ENCODE data around the gene CBX1.
"Not testable (repeated sequence)": the region's sequence is repeated elsewhere in the genome, so short reads cannot be mapped to it uniquely, and the experiment has no call there.

Gene CBX1

DNA sequence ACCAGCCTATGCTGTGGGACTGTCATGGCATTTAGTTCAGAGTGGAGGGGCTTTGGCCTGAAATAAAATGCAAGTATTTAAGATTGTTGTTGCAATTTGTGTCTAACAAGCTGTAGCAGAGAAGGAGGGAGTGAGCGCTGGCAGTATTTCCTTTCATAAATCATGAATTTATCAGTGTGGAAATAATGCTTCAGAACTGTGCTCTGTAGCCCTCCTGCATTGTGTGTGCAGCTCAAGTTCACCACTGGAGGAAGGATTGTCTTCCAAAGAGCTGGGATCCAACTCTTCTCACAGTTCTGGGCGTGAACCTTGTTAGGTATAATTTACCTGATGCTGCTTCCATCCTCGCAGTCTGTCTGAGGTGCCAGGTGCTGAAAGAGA lies 21.4 kb upstream of the CBX1 start:
- no peak for DNase-seq

DNA sequence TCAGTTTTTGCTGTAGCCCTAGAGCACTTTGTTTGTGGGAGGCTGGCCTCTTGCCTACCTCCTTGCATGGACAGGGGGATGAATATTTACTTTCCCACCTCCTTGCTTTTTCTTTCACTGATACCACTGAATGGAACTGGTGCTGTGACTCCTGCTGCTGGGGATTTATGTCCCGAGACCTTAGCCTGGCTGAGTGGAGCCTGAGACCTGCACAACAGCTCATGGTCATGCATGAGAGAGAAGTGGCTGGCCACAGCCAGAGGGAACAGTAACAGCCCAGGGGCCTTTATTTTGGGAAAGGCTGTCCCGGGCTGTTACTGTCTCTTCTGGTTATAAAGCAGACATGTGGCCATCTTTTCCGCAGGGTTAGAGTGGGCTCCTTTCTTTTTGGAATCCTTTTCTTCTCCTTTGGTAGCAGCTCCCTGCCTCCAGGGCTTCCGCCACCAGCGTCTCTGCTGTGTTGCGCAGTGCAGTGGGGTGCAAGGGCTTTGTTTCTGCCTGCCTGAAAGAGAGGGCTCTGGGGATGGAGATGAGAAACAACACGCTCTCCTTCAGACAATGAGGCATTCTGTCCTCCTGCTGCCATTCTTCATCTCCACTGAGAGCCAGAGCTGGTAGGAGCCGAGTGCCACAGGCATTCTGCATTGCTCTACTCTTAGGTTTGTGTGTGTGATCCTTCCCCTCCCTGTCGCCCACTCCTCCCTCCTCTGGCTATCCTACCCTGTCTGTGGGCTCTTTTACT lies 20.8 kb upstream of the CBX1 start:
- no peak for DNase-seq

DNA sequence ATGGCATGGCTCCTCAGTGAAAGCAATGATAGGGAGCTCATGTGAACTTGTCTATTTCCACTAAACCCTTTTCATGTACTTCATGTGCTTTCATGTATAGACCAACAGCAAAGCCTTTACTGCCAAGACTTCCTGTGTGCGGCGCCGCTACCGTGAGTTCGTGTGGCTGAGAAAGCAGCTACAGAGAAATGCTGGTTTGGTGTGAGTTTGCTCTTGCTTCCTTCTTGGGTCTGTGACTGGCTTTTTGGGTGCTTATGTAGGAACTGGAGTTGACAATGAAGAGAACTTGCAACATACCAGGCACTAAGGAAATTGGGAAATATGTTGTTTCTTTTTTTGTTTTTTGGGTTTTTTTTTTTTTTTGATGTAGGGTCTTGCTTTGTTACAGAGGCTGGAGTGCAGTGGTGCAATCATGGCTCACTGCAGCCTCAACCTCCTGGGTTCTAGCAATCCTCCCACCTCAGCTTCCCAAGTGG lies 12.0 kb upstream of the CBX1 start:
- DNase-seq = peak; percentile 45

DNA sequence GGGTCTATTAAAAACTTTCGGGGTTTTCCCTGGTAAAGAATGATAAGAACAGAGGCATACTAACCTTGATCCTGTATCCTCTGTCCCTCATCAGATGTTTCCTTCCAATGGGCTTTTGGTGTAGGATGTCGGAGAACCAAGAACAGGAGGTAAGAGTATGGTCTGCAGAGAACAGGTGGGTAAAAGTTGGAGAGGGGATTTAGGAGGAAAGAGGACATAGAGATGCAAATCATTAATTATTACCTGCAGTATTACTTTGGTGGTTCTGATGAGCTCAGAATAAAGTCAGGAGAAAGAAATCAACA lies 10.6 kb upstream of the CBX1 start:
- no peak for DNase-seq

DNA sequence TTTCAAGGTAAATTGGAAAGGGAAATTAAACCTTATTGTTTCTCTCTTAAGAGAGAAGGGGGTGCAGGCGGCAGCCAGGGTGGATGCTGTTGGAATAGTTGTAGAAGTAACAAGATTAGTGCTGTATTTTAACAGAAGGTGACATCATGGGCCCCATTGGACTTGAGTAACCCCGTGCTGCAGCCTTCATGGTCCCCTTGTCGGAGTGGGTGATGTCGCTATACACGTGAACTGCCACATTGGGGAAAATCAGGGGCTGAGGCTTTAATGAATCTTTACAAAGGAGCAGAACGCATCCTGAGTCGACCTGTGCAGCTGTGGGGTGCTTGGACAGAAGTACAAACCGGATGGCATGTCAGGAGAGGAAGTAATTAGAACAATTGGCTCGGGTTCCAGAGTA lies 9.5 kb upstream of the CBX1 start:
- no peak for DNase-seq

DNA sequence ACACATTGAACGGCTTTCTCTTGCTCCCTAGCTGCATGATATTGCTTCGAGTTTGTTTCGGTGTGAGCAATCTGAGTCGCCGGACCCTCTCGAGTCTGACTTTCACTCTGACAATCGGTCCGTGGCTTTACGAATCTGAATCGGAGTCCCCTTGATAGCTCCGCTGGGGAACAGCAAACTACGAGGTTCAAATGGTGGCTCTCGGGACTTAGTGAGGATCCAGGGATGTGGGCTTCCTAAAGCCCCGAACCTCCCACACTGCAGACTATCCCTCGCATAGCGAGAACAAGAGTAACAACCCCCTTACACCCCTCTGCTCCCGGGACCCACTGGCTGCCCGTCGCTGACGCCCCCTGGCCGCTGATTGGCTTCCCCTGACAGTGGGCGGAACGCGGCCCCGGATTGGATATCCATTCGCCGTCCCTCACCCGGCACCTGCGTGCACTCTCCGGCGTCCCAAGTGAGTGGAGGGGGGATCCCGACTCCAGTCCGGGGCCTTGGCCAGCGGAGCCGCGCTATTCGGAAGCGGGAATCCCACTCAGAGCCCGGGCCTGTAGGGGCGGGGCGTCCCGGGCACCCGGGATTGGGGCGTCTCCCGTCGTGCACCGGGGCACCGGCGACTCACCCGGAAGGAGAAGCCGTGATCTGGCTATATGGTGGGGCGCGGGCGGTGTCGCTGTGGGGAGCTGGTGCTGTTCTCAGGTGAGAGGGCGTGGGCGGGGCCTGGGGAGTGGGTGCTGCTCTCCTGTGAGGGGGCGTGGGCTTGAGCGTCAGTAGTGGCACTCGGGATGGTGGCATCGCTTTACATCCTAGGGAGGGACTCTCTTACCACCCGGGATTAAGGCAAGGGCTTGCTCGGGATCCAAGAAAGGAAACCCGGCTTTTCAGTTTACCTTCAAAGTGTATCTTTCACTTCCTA lies 6.1 kb upstream of the CBX1 start, which contains the start of gene SNX11:
SNX11 (plus strand) TSS at position 630 of the 919 bp plus-strand sequence. CDS start 4,278 bp downstream, outside the sequence.
- DNase-seq = peak; percentile 90

DNA sequence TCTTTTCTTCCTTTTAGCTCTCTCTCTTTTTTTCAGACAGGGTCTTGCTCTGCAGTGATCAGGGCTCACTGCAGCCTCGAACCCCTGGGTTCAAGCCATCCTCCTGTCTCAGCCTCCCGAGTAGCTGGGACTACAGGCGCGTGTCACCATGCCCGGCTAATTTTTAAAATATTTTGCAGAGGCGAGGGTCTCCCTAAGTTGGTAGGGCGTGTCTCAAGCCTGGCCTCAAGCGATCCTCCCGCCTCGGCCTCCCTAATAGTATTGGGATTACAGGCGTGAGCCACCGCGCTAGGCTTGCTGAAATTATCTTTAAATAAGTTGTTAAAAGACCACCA lies 5.5 kb upstream of the CBX1 start:
- no peak for DNase-seq

DNA sequence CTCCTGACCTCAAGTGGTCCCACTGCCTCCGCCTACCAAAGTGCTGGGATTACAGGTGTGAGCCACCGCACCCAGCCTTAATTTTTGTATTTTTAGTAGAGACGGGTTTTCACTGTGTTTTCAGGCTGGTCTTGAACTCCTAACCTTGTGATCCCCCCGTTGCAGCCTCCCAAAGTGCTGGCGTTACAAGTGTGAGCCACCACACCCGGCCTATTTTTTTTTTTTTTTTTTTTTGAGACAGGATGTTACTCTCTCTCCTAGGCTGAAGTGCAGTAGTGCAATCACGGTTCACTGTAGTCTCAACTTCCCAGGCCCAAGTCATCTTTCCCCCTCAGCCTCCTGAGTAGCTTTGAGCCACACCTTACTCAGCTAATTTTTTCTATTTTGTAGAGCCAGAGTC lies 3.2 kb upstream of the CBX1 start:
- DNase-seq = no peak

DNA sequence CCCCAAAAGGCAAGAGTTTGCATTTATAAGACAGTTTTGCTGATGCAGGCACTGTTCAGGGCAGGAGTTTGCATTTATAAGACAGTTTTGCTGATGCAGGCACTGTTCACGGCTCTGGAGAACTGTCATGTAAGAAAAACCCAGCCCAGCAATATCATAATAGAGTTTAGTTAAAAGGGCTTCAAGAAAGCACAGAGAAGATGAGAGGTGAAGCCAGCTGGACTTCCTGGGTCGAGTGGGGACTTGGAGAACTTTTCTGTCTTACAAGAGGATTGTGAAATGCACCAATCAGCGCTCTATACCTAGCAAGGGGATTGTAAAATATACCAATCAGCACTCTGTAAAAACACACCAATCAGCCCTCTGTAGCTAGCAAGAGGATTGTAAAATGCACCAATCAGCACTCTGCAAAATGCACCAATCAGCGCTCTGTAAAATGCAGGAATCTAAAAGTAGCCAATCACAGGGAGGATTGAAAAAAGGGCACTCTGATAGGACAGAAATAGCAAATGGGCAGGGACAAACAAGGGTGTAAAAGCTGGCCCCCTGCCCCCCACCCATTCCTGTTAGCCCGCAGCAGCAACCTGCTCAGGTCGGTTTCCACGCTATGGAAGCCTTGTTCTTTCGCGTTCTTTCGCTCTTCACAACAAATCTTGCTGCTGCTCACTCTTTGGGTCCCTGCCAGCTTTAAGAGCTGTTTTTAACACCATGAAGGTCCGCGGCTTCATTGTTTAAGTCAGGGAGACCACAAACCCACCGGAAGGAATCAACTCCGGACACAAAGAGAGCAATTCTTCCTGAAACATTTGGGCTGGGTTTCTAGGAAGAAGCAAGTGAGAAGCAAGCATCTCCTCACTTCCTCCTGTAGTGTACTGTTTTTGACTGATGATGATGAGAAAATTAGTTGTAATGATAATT lies 1.8 kb upstream of the CBX1 start:
- peak; percentile 12 for DNase-seq

DNA sequence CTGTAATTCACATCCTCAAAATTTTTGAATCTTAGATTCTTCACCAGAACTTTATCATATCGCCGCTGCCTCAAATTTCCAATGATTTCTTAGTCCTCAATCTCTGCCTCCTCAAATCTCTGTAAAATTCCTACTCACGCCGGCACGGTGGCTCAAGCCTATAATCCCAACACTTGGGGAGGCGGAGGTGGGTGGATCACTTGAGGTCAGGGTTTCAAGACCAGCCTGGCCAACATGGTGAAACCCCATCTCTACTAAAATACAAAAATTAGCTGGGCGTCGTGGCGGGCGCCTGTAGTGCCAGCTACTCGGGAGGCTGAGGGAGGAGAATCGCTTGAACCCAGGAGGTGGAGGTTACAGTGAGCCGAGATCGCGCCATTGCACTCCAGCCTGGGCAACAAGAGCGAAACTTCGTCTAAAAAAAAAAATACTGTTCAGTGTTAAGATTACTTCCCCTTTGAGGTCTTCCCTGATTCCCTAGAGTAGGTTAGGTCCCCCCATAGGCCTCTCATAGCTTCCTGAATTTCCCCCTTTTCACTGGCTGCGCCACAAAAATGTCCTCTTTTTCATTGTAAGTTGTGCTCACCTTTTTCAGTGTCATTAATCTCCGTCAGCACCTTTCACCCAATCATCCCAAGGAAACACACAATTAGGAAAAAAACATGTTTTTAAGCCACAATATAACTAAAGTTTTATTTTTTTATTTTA lies 919 bp upstream of the CBX1 start:
- DNase-seq = no peak

DNA sequence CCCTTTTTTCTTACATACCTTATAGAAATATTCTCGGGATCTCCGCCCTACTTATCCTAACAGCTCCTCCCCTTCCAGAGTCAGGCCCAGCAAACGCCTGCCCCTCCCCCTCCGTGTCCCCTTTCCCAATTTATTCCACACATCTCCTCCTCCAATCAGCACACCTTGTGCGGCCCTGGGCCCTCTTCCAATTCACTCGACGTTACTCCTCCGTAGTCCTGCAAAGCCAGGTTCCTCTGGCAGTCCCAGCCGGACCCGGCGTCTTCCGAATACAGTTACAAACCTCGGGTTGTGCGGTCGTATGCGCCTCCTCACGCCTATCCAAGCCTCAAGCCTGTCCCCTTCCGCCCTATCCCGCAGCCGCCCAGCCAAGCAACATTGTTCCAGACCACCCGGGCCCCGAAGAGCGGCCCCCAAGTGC lies 677 bp downstream of the CBX1 start:
- DNase-seq = no peak

DNA sequence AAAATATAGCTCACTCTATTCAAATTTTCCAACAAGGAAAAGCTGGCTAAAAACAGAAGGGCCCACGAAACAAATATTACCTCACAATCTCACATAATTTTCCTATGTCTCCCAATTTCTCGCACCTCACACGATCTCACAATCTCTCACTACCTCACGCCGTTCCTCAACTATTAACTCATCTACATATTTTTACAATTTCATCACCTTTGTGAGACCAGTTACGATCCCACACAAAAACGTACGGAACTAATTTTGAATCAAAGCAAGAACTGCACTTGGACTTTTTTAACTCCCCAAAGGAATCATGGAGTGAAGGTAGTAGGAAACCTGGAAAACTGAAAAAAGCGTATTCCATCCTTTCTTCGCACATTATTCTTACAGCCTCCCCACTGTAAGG lies 1.1 kb downstream of the CBX1 start:
- no peak for DNase-seq

DNA sequence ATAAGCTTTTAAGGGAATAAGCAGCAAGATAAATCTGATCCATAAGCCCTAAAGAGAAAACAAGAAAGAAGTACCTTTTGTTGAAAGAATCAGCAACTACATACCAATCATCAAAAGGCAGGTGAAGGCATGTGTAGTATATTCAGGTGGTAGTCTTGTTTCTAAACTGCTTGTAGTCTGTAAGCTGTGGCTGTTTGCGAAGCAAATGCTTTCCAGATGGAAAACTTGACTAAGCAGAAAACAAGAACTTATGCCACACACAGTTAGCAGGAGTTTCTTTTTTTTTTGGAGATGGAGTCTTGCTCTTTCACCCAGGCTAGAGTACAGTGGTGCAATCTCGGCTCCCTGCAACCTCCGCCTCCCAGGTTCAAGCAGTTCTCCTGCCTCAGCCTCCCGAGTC lies 5.7 kb downstream of the CBX1 start:
- DNase-seq = no peak

DNA sequence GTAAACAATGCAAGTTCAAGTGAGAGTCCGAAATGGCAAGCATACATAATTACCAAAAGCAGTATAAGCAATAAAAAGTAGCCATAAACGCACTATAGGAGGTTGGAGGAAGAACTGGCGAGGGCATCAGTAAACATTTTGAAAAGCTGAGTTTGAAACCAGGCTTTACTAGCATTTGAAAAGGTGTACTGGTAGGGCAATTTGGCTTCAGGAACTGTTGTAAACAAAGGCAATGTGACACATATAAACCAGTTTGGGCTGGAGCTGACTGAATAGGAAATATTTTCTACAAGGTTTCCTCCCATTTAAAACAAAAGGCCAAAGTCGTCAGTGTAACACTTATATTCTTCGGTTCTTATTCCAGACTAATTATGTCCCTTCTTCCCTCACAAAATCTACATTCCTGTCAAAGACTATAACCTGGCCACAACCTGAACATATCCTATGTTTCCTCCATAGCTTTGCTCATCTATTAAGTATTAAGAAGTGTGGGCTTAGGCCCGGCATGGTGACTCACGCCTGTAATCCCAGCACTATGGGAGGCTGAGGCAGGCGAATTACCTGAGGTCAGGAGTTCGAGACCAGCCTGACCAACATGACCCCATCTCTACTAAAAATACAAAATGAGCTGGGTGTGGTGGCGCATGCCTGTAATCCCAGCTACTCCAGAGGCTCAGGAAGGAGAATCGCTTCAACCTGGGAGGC lies 7.8 kb downstream of the CBX1 start:
- no peak for DNase-seq

DNA sequence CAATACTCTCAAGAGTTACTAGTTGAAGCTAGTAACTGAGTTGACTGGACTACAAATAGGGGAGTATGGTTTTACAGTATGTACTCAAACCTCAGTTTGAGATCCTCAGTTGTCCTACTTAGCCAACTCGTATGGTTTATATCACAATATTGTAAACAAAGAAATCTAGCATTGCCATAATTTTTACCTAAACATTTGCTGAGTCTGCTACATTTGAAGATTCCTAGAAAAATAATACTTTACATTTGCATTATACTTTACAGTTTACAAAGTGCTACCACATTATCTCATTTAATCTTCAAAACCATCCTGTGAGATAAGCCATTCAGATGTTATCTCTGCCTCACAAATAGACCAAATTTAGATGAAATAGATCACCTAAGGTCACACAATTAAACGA lies 16.3 kb downstream of the CBX1 start:
- DNase-seq = no peak

DNA sequence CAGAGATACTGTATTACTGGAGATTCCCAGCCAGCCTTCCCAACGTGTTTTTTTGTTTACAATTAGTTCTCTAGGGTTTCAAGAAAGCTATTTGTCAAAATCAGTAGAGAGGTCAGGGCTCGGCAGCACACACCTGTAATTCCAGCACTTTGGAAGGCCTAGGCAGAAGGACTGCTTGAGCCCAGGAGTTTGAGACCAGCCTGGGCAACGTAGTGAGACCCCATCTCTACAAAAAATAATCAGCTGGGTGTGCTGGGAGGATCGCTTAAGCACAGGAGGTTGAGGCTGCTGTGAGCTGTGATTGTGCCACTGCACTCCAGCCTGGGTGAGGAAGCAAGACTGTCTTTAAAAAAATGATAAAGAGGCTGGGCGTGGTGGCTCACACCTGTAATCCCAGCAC lies 19.4 kb downstream of the CBX1 start:
- DNase-seq = no peak

DNA sequence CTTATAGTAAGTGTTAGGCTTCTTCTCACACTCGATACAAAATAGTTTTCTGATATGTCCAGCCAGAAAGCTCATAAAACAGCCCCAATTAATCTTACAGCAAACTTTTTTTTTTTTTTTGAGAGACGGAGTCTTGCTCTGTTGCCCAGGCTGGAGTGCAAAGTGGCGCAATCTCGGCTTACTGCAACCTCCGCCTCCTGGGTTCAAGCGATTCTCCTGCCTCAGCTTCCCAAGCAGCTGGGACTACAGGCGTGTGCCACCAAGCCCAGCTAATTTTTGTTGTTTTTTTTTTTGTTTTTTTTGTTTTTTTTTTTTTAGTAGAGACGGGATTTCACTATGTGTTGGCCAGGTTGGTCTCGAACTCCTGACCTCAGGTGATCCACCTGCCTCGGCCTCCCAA lies 24.1 kb downstream of the CBX1 start:
- not testable (repeated sequence) for DNase-seq

DNA sequence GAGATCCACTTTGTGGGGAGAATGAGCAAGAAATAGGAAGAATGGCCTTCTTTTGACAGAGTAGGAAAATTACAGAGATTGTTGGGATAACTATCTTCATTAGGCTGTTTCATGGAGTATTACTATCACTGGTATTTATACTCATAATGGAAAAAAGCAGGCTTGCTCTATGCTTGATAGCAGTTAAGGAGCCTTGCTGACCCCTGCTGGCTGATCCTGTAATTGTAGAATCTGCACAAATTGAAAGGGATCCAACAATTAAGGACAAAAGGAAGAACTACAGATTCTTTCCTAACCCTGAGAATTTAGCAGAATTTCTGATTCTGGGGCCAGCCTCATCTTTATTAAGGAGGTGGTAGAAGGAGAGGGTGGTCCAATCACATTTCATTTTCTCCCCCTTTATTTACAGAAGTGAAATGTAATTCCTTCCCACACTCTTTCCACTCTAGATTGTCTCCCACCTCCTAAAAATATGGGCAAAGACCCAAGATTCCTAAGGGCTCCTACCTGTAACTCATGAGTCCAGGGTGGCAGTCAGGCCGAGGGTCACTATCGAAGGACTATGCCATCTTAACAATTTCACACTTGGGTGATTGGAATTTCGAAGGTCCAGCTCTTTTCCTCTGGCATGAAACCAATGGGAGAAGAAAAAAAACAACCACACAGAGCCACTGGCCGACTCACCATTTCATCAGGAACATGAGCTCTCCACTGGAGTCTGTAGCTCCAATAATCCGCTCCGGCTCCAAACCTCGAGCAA lies 26.8 kb downstream of the CBX1 start:
- DNase-seq = peak; percentile 75

DNA sequence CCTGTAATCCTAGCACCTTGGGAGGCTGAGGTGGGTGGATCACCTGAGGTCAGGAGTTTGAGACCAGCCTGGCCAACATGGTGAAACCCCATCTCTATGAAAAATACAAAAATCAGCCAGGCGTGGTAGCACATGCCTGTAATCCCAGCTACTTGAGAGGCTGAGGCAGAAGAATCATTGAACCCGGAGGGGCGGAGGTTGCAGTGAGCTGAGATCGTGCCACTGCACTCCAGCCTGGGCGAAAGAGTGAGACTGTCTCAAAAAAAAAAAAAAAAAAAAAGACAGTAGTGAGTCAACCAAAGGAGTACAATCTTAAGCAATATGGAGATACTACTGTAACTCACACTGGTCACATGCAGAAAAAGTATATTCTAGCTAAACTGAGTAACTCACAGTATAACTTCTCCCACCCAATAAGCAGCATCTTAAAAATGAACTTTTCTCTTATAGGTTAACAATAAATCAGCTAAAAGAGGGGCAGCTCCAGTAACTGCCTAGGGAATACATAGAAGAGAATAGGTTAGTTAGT lies 27.6 kb downstream of the CBX1 start:
- DNase-seq = not testable (repeated sequence)

DNA sequence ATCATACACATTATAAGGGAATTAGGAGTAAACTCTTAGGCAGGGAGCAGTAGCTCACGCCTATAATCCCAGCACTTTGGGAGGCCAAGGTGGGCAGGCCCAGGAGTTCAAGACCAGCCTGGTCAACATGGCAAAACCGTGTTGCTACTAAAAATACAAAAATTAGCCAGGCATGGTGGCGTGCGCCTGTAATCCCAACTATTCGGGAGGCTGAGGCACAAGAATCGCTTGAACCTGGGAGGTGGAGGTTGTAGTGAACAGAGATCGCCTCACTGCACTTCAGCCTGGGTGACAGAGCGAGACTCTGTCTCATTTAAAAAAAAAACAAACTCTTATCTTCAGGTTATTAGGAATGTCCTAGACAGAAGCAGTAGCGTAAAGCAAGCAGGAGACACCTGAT lies 28.5 kb downstream of the CBX1 start:
- not testable (repeated sequence) for DNase-seq

DNA sequence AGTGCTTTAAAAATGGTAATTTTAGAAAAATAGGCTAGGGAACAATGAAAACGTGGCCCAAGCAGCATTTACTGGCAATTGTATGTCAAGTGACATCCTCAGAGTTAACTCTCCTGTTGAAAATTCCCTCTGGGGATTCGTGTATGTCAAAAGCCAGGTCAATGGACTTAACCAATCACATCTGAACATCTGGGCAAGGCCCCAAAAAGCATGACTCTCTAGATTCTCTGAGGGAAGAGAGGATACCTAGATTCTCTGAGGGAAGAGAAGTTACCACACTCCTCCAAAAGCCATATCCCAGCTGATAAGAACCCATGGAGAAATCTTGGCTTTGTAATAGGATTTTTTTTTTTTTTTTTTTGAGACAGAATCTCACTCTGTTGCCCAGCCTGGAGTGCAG lies 29.6 kb downstream of the CBX1 start:
- DNase-seq = no peak

Measured in activated gamma-delta T cell treated with Interleukin-2 at 50 U/mL for 16 hours (primary cell).